GM08714 (cell line): ENCODE data around the gene FCRL6.
A peak's percentile ranks its signal among the peaks of the same experiment; 100 is the strongest.

Experiments used
- H3K4me3 ChIP-seq: fragments of 200-500 bp; sonication (Bioruptor generic); 2 replicates; pipeline ENCODE4 v1.5.1; 2014; ENCODE audit warnings: mild to moderate bottlenecking, low read length, inconsistent platforms
- ZNF274 ChIP-seq: IDR thresholded peaks from 2 replicates; pipeline ENCODE4 v1.6.1; 2012; ENCODE audit warnings: mild to moderate bottlenecking, low read depth, low read length

FCRL6 gene, protein sequence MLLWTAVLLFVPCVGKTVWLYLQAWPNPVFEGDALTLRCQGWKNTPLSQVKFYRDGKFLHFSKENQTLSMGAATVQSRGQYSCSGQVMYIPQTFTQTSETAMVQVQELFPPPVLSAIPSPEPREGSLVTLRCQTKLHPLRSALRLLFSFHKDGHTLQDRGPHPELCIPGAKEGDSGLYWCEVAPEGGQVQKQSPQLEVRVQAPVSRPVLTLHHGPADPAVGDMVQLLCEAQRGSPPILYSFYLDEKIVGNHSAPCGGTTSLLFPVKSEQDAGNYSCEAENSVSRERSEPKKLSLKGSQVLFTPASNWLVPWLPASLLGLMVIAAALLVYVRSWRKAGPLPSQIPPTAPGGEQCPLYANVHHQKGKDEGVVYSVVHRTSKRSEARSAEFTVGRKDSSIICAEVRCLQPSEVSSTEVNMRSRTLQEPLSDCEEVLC

DNA sequence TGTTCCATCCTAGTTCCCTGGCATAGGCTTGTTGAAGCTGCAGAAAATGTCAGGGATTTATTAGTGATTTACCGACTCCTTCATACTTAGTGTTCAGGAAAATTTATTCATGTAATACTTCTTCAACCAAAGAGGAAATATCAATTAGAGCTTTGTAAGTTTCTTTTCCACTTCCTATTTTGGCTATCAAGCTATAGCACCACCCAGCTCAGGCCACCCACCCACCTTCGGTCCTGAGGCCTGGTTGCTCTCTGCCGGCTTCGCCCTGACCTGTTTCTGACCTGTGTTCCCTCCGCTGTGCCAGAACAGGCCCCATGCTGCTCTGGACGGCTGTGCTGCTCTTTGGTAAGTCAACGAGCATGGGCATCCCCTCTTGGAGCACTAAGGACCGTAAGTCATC, at the start of gene FCRL6:
Gene FCRL6 (plus strand): TSS at position 250 of the 400 bp plus-strand sequence. CDS start 65 bp downstream, at position 315.
- no peak within 1 kb of the TSS for H3K4me3 ChIP-seq
- TF ChIP-seq ZNF274, result no peak

DNA sequence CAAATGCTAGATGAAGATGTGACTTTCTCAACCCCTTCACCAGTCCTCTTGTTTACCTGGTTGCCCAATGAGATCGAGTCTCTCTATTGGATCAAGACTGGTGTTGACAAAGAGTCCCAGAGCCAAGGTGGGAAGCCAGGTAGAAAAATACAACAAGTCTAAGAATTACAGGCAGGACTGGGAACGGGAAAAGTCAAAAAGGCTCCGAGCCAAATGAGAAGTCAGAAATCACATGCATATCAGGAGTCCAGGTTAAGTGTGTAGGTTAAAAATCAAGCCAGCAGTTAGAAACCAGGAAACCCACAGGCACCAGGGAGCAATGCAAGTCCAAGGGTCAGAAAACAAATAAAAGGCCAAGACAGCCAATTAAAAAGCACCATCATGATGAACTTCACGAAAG, 48.8 kb upstream of the FCRL6 start:
- no peak for TF ChIP-seq ZNF274
- no peak overlapping the region for H3K4me3 ChIP-seq

DNA sequence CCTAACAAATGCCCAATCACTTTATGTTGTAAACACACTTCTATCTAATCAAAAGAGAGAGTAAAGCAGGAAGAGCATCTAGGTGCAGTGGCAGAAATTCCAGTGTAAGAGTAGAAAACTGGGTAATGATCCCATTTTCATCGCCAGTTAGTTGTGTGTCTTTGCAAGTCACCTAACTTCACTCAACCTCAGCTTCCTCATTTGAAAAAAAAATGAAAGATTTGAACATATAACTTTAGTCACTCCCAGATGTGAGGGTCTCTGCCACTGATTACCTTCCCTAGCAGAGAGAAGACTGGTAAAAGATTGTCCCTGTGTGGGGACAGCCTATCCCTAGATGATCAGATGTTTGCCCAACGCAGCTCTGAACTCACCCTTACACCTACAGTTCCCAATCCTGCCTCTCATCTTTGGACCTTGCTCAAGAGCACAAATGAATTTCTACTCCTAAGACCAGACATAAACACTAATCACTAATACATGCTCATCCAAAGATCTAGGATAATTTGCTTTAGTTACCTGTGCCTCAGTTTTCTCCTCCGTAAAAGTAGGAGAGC, 46.6 kb upstream of the FCRL6 start:
- no peak overlapping the region for H3K4me3 ChIP-seq
- TF ChIP-seq ZNF274, result no peak

DNA sequence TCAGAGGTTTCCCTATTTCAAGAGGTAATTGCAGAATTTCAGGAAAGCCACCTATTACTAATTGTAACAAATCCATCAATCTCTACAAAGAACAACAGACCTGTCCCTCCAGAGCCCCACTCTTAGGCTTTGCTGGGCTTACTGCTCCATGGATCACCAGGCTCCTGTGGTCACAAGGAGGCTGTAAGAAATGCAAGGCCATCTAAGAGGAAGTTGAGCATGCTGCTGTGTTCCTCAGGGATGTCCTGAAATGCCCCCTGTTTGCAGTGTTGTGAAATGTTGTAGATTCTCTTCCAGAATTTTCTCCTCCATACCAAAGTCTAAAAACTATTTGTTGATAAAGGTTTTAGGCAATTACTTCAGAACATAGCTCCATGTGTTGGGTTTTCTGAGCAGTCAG, 45.8 kb upstream of the FCRL6 start:
- TF ChIP-seq ZNF274, result no peak
- no peak overlapping the region for H3K4me3 ChIP-seq

DNA sequence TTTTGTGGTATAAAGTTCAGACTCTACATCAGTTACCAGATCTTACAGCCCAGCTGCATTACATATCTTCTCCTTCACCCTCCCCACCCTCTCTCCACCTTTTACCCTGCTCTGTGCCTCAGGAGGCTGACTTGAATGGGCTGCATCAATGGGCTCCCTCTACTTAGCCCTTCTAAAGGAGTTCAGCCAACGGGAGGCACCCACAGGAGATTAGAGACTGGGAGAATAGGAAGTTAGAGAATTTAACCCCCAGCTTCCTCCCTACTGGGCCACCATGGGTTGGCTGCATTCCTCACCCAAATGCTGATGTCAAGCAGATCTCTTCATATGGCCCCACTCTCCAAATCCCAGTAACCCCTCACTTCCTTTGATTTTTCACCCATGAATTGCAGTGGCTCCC, 38.5 kb upstream of the FCRL6 start:
- TF ChIP-seq ZNF274, result no peak
- no peak overlapping the region for H3K4me3 ChIP-seq

DNA sequence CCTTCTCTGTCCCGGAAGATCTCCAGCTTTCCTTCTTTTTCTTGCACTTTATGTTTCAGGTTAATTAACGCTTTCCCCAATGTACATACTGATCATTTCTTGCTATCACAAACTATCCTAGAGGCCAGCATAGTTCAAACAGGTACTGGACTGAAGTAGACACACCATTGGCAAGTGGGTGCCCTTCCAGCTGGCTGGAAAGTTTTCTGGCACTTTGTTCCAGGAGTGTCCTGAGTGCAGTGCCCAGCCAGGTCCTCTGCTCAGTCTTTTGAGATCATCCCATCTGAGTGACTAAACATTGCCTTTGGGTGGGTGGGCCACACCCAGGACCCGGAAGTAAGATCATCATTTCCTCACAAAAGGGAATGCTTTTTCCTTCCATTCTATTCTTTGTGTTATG, 36.4 kb upstream of the FCRL6 start:
- TF ChIP-seq ZNF274, result no peak
- H3K4me3 ChIP-seq, result no peak overlapping the region

DNA sequence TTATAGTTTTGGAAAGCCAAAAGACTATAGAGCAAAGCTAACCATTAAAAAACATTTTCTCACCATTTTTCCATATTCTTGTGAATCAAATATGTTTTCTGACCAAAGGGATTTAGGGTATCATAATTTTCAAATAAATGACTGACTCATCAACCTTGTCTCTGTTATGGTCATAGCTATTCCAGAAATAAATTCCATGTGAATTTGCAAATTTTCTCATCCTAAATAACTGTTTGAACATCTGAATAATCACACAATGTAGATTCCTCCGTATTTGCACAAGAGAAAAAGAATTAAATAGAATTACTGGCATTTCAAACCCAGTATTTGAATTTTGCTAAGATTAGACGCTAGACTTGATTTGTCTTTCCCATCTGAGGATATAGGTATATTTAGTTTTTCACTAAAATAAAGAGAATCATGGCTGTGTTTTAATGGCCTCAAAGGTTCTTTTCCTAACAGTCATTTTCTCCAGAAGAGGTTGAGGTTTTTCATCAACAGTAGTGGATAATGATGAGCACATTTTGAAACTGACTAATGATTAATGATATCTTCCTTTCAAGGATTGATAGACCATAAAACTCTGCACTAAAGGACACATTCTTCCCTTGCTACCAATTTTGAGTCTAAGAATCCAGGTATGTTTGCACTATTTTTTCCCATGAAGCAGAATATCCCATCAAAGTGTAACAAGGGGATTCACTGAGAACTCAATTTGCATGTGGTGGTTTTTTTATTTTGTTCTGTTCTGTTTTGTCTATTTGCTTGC, 30.8 kb upstream of the FCRL6 start:
- no peak overlapping the region for H3K4me3 ChIP-seq
- TF ChIP-seq ZNF274, result no peak

DNA sequence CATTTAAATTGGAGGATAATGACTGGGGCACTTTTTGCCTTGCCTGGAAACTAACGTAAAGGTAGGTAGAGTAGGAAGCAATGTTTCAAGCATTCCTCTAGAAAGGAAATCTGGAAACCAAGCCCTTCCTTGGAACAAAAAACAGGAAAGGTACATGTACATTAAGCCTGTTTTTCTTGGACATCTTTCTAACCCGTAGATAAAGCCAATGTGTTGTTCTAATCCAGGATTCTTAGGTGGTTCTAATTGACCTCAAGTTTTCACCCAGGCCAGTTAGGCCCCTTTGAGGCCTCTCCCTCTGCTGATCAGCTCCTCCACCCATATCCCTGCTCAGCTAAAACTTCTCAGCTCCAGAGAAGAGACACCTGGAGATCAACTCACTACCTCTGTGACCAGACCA, 27.7 kb upstream of the FCRL6 start:
- TF ChIP-seq ZNF274, result no peak
- no peak overlapping the region for H3K4me3 ChIP-seq

DNA sequence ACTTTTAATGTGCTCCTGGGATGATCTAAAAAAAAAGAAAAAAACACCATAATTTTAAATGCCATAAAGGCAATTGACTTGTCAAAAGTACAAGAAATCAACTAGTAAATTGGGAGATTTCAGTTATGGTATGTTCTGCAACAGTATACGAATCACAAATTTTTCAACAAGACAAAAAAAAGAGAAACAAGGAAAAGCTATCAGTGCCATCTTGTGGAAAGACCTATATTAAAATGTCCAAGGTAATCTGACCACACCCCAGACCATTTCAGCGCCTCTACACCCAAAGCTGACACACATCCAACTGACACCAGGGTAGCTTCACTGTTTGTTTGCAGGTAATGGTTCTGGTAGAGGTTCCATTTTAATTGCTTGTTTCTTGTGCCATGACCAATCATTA, 26.4 kb upstream of the FCRL6 start:
- TF ChIP-seq ZNF274, result no peak
- H3K4me3 ChIP-seq, result no peak overlapping the region

DNA sequence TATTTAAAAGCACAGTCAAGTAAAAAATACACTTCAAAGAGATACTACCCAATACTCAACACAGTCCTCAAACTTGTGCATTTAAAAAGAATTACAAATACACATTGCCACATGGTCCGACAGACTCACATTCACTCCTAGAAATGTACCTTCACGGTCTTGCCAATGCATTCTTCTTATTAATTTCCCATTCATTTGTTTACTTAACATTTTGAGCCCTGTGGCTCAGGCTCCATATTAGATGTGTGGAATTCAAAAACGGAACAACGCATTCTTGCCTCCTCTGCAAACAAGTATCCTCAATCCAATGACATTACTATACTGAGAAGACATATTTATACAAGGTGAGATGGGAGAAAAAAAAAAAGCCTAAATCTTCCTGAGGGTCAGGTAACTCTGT, 23.9 kb upstream of the FCRL6 start:
- no peak overlapping the region for H3K4me3 ChIP-seq
- TF ChIP-seq ZNF274, result no peak

DNA sequence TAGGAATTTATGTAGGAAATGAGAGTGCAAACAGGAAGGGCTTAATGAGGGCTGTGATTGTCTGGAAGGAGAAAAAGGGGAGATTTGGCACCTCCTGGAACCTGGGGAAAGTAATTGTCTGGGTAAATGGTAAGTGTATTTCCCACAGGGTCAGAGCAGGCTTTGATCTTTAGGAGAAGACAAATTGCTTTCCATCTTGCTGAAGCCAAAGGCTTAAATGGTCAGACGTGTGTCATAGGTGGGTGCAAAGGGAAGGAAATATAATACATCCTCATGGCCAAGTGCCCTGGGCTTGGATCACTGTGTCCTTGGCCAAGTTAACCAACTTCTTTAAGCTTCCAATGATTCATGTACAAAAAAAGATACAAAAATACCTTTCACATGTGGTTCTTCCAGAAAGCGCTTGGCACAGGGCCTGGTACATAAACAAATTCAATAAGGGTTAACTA, 22.7 kb upstream of the FCRL6 start:
- H3K4me3 ChIP-seq, result no peak overlapping the region
- no peak for TF ChIP-seq ZNF274

DNA sequence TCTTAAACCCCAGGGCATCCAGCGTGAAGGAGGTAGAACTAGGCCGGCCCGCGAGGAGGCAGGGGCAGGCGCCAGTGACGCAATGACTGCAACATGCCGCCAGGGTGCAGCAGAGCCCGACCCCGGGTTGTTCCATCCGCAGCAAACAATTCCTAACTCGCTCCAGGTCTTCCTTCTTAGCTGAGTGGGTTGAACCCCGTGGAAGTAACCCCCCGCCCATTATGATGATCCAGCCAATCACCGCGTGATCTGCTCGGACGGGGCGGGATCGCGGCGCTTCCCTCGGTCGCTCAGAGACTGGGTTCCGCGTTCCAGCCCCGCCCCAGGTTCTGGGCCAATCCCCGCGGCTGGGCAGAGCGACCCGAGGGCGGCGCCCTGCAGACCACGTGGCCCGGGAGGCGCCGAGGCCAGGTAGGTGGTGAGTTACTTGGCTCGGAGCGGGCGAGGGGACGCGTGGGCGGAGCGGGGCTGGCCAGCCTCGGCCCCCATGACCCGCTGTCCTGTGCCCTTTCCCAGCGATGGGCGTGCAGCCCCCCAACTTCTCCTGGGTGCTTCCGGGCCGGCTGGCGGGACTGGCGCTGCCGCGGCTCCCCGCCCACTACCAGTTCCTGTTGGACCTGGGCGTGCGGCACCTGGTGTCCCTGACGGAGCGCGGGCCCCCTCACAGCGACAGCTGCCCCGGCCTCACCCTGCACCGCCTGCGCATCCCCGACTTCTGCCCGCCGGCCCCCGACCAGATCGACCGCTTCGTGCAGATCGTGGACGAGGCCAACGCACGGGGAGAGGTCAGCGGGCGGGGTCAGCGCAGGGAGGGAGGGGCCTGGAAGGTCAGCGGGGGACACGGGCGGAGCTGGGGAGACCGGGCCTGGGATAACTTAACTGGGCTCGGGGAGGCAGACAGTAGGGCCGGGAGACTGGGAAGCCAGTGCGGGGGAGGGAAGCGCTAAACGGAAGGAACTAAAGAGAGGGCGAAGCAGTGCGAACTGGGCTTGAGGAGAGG, 21.3 kb upstream of the FCRL6 start, which contains the start of gene DUSP23:
Gene DUSP23 (plus strand): TSS at position 380 of the 1,000 bp plus-strand sequence. CDS start 139 bp downstream, at position 519.
- TF ChIP-seq ZNF274, result no peak
- H3K4me3 ChIP-seq, result peak within 1 kb of the TSS; percentile 37; the same call in 1 of the 2 replicates

DNA sequence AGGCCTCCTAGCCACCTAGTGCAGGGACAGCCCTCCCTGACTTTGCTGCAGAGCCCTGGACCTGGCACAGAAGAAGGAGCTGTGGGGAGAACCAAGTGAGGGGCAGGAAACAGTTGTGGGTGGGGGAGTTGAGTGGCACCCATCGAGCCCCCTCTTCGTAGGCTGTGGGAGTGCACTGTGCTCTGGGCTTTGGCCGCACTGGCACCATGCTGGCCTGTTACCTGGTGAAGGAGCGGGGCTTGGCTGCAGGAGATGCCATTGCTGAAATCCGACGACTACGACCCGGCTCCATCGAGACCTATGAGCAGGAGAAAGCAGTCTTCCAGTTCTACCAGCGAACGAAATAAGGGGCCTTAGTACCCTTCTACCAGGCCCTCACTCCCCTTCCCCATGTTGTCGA, 20.2 kb upstream of the FCRL6 start:
- no peak overlapping the region for H3K4me3 ChIP-seq
- TF ChIP-seq ZNF274, result no peak
